MM.1S (cell line): Measurements from ENCODE around the gene USP20.

Source experiments
- EZH2 ChIP-seq: fragments of 300-600 bp; sonication (generic); optimal IDR thresholded peaks from 2 replicates; pipeline ENCODE3; 2017; ENCODE audit warnings: low read depth, mild to moderate bottlenecking, antibody characterized with exemption, low read length, mixed read lengths
- TF ChIP-seq, protein P1 (sequence below): fragments of 300-600 bp; sonication (generic); IDR thresholded peaks from 2 replicates; pipeline ENCODE4 v1.5.1; 2016; ENCODE audit warnings: antibody characterized with exemption, low read length, mixed read lengths

- TF ChIP-seq, protein P1, sequence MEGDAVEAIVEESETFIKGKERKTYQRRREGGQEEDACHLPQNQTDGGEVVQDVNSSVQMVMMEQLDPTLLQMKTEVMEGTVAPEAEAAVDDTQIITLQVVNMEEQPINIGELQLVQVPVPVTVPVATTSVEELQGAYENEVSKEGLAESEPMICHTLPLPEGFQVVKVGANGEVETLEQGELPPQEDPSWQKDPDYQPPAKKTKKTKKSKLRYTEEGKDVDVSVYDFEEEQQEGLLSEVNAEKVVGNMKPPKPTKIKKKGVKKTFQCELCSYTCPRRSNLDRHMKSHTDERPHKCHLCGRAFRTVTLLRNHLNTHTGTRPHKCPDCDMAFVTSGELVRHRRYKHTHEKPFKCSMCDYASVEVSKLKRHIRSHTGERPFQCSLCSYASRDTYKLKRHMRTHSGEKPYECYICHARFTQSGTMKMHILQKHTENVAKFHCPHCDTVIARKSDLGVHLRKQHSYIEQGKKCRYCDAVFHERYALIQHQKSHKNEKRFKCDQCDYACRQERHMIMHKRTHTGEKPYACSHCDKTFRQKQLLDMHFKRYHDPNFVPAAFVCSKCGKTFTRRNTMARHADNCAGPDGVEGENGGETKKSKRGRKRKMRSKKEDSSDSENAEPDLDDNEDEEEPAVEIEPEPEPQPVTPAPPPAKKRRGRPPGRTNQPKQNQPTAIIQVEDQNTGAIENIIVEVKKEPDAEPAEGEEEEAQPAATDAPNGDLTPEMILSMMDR, result no peak
- TF ChIP-seq EZH2, result no peak
These were observed 49.2 kb downstream of the USP20 start for GRCh38 chr9:129884220-129885017.
